HT-29 (cell line): Measurements from ENCODE around the gene CCDC169. TPM values are rescaled to one million over a fixed set of nuclear protein-coding genes. Genes with fewer than 3 reads are reported as not detected.
"Not testable (repeated sequence)": the region's sequence is repeated elsewhere in the genome, so short reads cannot be mapped to it uniquely, and the experiment has no call there.

Experiments
- DNase-seq: peaks from one replicate; pipeline ENCODE4 v3.0.0-alpha.2; 2015; ENCODE audit warnings: low spot score
- total RNA-seq: library from RNA; depleted of rRNA; stranded (reverse); fragments of >200 nt; shearing (Covaris generic); gene quantifications from 2 replicates; pipeline ENCODE4 v1.2.3, GENCODE V29; 2014; rRNA removed

The CCDC169 gene
- total RNA-seq: not detected in 2 replicates

DNA sequence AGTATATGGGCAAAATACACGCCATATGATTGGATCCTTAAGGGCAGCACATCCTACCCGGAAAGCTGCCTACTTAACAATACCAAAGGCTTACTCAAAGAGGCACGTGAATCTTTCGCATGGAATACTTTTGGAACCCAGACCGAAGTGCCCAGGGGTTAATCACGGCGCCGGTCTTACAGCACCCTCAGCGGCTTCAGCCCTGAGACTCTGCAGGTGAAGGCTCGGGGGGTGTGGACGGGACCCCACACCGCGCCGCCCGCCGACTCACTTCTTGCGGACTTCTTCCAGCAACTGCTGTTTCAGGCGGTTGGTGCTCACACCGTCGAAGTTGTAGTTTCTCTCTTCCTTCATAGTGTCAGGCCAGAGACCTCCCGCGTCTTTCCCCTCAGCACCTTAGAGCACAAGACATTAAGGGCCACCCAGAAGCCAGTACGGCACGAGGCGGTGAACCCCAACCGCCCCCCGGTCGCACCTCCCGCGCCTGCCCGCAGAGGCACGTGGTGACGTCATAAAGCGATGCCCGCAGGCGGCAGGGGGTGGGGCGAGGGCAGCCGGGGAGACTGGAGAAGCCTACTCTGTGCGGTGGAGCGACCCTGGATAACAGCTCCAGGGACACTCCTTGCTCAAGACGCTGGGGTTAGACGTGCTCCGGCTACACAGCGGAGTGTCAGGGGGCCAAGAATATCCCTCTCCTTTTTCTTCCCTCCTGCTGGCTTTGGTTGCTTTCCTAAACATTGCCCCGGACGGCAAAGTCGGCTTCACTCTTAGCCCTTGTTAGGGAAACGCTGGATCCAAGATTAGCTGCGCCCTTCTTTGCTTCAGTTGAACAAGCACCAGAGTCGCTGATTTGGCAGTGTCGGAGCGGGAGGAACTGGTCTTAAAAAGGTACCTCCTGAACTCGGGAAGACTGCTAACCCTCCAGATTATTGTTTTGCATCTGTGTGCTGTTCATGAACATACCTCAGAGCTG is at the start of gene CCDC169:
Gene CCDC169, minus strand, starts transcription at position 449 of the 973 bp plus-strand sequence. Its CDS starts 95 bp downstream, at position 354.
- no peak for DNase-seq

DNA sequence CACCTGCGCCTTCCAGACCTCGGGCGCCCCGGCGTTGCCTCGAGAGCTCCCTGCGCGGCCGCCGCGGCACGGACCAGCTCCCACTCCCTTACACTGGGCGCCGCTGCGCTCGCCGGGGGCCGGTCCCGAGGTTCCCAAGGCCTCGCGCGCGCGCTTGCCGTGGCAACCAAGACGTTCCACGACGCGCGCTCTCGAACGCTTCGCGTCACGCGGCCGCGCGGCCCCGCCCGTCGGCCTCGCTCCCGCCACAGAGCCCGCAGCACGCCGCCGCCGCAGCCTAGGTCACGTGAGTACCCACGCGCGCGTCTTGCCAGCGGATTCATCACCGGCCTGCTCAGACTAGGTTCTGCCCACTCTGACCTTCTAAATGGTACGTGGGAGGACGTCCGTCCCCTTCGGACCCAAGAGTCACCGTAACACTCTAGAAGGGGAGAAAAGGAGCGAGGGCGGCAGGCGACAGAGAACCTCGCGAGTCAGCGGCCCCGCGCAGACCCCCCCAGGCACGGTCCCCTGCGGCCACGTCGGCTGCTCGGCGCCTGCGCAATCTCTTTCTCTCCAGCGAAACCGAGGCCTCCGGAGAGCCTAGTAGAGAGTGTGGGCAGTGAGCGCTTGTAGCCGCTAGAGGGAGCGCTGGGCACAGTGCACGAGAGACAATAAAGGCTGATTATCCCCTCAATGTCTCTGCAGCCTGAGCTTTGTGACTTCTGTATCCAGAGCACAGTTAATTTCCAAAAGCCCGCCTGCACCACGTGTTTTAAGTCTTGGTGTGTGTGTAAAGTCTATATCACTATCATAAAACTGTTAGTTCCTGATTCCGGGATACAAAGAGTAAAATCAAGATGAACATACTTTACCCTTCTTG is 48.8 kb upstream of the CCDC169 start, which contains the start of gene SPART:
Gene SPART, minus strand, starts transcription at position 173 of the 862 bp plus-strand sequence. CDS start 10,564 bp downstream, outside the sequence.
- DNase-seq: peak; percentile 79

DNA sequence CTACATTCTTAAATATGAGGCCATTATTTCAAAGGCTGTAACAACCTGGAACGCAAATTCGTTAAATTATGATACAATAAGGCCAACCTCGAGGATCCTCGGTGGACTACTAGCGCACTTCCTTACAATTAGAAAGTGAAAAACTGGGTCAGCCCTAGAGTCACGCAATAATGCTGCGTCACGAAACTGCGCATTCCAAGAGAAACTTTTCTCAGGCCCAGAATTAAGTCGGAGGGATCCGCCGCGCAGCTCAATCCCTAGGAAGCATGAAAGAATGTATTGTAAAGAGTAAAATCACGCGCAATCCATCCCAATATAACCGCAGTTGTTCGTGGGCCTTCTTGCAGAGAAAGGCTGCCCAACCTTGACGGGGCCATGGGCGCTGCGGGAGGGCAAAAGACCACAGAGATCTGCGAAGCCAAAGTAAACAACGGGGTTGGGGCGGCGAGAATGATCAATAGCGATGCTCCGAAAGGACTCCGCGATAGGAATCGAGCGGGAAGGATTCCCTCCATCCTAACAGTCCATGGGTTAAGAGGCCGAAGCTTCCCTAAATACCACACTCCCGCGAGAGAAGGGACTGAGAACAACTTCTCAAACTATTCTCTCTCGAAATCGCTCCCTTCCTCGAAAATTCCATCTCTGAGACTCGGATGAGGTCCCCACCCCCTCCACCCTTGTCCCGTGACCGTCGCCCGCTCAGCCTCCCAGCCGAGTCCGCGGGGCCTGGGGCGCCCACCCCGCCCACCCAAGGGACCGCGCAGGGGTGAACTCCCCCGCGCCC is 48.0 kb upstream of the CCDC169 start:
- DNase-seq: no peak

DNA sequence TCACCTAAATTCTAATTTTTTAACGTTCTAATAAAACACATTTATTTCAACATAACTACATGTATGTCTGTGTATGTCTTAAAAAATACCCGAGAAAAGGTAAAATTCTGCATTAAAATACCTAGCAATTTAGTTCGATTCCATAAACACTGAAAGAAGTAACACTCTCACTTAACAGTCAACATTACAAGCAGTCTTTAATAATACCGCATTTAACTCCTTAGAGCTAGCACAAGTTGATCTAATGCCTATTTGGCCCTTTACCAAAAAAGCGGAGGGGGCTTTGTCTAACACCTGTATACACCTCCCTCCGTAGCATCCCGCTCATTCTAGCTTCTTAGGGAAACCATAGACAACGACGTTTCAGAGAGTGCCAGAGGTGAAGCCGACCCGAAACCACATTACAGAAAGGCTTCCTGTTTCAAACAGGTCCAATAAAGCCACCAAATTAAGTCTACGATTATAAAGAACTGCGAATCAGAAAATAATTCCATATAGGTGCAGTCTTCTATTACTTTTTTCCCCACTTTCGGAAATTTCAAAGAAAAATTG is 47.3 kb upstream of the CCDC169 start:
- no peak for DNase-seq

DNA sequence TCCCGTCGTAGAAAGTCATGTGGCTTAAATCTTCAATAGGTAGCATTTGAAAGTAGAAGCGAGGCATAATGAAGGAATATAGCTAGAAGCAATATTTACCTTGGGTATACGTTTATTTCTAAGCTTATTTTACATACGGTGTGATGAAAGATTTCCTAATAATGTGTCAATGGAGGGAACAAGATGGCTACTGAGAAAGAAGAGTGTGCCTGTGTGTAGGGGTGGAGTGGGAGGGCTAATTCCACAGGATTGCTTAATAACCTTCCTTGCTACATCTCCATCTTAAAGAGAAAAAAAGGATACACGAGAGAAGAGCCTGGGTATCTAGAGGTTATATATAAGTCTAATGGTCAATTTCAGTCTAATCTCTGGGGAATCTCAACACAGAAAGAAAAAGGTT is 46.6 kb upstream of the CCDC169 start:
- DNase-seq: no peak

DNA sequence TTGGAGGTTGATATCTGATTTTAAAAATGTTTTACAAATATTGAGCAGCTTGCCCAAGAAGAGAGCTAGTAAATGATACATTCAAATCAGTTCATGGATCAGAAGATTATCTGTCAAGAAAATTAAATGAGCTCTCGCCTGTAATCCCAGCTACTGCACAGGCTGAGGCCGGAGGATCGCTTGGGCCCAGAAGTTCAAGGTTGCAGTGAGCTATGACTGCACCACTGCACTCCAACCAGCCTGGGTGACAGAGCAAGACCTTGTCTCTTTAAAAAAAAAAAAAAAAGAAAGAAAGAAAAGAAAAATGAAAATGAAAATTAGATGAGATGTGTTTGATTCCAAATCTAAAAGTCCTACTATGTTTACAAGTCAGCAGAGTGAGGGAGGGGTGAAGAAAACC is 46.2 kb upstream of the CCDC169 start:
- DNase-seq: no peak

DNA sequence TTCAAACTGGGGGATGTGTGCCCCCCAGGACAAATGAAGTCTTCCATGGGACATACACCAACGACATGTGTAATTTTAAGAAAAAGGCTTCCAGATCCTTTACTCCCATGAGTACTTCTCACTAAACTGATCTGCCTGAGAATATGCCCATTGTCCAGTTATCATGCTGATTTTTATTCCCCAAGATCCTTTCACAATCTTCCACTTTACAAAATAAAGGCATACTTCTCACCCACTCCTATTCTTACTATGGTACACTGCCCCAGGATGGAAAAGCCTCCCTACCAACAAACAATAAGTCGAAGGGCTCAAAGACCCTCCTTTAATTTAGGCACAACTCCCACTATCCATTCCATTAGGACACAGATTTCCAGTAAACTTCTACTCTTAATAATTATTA is 45.1 kb upstream of the CCDC169 start:
- DNase-seq: no peak

DNA sequence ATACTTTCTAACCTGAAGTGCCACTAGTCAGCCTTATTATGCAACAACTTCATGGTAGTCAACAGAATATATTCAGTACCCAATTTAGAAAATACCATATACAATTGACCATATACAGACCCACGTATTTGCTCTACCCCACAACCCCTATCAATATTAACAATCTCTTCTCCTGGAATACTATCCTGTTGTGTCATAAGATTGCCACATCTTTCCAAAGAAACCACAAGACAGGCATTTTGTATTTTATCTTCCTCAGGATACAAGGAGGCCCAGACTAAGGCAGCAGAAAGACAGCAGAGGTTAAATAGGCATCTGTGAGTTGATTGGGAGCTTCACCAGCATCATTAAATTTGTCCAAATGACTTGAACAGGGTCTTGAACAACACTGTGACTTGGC is 44.1 kb upstream of the CCDC169 start:
- no peak for DNase-seq

DNA sequence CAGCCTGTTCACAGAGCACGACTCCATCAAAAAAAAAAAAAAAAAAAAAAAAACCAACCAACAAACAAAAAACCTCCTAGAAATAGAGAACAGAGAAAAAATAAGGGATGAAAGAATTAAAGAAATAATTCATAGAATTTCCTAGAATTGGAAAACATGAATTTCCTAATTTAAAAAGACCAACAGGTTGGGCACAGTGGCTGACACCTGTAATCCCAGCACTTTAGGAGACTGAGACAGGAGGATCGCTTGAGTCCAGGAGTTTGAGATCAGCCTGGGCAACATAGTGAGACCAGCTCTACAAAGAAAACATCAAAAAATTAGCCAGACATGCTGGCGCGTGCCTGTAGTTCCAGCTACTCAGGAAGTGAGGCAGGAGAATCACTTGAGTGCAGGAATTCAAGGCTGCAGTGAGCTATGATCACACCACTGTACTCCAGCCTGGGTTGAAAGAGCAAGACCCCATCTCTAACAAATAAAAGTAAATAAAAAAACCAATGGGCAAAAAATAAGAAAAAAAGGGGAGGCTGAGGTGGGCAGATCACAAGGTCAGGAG is 42.1 kb upstream of the CCDC169 start:
- DNase-seq: no peak

DNA sequence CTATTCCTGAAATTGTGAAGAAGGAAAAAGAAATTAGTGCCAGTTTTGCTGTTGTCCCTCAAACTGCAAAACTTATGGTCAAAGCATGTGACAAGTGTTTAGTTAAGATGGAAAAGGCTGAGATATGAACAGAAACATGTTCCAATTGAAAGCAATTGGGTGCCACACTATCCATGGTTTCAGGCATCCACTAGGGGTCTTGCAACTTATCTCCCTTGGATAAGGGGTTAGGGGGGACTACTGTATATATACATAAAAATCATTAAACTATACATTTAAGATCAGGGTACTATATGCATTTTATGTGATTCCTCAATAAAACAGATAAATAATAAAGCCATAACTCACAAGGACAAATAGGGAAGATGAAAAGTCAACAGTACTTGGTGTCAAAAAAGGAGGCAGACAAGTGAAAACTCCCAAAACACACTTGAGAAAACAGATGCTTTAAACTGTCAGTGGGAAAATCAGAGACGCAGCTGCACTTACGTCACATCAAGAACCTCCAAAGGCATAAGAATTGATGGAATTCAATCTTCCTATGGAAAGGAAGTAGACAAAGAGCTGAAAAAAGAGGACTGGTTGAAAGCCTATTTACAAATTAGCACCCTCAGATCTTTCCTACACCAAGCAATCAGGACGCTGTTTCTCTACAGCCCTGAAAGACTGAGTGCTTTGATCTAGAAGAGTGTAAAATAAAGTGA is 40.5 kb upstream of the CCDC169 start:
- no peak for DNase-seq

DNA sequence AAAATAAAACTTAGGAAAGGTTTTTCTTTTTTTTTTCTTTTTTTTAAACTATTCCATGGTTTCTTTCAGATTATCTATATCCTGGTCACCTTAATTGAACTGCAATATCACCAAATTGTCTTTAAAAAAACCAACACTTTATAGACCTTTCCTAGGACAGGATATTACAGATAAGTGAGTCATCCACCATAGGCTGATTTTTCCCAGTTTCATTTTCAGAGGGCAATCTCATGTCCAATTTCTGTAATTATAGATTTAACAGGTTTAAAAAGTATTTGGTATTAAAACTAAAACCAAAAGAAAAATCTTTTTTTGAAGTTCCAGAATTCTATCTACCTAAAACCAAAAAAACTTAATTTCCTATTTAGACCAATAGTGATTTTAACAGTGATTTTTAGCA is 35.4 kb upstream of the CCDC169 start:
- DNase-seq: no peak

DNA sequence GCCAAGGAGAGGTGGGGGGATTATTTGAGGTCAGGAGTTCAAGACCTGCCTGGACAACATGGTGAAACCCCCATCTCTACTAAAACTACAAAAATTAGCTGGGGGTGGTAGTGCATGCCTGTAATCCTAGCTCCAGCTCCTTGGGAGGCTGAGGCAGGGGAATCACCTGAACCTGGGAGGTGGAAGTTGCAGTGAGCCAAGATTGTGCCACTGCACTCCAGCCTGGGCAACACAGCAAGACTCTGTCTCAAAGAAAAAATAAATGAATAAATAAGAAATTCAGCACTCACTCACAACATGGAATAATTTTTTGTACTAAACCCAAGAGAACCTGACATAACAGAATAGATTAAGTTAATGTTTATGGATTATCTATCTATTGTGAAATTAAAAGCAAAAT is 34.6 kb upstream of the CCDC169 start:
- DNase-seq: not testable (repeated sequence)

DNA sequence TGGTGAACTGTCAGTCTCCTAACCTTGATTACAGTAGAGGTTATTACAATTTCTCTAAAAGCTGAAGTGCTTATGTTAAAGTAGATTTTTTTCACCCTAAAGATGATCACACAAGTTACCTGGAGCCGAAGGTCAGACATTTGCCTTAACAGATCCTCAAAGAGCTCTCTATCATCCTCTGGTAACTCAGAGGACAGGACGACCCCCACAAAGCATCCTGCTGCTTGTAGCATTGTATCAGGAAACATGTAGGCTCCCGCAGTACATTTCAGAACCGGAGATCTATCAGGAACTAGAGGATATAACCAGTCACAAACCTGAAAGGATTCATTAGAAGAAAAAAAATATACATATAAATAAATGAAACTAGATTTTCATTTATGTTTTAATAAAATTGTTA is 33.7 kb upstream of the CCDC169 start:
- no peak for DNase-seq

DNA sequence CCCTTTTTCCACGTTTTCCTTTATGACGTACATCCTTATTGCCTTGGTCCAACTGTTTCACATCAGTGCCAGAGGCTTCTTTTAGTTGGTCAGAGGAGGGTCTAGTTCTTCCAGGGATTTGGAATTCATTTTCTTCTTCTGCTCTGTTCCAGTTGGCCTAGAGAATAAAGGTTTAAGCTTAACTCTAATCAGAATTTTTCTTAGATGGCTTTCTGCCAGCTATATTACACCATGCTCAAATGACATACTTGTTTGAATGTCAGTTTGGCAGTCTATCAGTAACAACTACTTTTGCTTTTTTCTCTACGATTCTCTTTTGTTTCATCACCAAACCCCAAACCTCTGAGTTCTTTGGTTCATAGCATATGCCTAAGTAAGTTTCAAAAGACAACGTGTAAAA is 31.7 kb upstream of the CCDC169 start:
- DNase-seq: no peak

DNA sequence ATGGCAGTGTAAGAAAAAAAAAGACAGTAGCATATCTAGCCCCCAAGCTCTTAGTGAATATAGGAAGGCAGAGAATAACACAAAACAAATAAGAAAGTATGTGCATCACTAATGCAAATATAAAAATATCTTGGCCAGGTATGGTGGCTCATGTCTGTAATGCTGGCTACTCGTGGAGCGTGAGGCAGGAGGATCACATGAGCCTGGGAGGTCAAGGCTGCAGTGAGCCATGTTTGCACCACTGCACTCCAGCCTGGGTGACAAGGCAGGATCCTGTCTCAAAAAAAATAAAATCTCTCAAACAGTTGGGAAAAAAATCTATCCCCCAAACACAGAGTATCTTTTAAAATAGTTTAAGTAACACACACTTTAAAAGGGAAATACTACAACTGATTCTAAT is 31.2 kb upstream of the CCDC169 start:
- no peak for DNase-seq

DNA sequence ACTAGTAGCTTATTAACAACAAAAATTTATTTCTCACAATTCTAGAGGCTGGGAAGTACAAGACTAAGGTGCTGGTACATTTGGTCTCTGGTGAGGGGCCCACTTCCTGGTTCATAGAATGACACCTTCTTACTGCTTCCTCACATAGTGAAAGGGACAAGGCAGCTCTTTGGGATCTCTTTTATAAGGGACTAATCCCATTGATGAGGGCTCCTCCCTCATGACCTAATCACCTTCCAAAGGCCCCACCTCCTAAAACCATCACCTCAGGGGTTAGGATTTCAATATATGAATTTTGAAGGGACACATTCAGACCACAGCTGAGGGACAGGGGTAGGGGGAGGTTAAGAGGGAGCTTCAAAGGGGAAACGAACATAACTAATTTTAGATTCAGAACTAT is 28.3 kb upstream of the CCDC169 start:
- no peak for DNase-seq

DNA sequence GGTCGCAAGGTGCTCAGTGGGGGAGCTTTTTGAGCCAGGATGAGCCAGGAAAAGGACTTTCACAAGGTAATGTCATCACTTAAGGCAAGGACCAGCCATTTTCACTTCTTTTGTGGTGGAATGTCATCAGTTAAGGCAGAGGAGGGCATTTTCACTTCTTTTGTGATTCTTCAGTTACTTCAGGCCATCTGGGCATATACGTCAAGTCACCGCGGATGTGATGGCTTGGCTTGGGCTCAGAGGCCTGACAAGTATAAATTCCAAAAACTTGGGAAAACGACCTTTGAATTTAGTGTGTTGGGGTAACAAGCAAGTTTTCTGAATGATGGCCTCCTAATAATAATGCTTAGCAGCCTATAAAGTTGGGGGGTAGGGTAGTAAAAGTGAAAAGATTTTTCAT is 27.3 kb upstream of the CCDC169 start:
- DNase-seq: not testable (repeated sequence)

DNA sequence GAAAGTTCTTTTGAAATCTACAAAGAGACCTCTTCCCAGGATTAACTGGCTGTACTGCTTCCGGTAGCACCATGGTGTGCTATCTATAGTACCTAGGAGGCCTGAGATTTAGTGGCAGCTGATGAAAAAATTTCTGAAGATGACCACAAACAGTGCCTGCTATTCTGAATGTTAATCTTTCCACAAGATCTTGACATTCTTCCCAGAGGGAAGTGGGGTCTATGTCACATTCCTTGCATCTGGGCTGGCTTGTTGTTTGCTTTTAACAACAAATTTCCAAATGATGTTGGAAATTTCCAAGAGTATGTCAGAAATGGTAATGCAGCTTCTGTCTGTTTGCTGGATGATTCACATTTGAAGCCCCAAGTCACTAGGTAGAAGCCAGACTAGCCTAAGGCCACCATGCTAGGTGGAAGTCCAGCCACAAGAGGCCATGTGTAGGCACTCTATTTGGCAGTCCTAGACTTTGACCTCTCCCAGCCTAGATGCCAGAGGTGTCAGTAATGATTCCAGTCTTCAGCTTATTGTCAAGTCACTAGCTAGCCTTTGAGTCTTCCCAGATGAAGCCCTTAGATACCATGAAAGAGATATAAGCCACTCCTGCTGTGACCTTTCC is 26.4 kb upstream of the CCDC169 start:
- no peak for DNase-seq

DNA sequence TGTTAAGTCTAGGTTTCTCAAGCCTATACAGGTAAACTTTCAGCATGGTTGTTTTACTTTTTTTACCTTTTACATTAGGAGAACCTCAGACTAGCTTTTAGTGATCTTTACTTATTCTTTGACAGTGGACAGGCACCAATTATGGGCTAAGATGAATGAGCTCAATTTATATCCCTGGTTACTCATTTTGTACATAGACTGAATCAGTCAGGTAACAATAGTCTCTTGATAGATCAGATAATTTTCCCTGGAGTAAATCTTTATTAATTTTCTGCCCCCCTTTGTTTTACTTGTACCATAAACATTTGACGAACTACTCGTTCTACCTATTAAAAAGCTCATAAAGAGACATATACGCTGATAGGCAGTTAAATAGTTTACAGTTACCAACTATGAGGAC is 25.8 kb upstream of the CCDC169 start:
- DNase-seq: no peak

DNA sequence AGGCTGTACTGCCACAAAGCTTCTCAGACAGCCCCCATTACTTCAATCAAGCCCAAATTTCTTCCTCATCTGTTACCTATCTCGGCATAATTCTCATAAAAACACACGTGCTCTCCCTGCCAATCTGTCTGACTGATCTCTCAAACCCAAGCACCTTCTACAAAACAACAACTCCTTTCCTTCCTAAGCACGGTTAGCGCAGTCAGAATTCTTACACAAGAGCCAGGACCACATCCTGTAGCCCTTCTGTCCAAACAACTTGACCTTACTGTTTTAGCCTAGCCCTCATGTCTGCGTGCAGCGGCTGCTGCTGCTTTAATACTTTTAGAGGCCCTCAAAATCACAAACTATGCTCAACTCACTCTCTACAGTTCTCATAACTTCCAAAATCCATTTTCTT is 22.2 kb upstream of the CCDC169 start:
- not testable (repeated sequence) for DNase-seq
